ENCODE results near the gene CCDC169. TPM values are rescaled to one million over a fixed set of nuclear protein-coding genes. Genes with fewer than 3 reads are reported as not detected.

The CCDC169 gene
- total and polyA plus RNA-seq, 4 donors: 0.14 to 3.4 (median 0.81) TPM

GRCh38 chr13:36244990-36245389, 52.6 kb downstream of the CCDC169 start:
- DNase-seq (no peak), ATAC-seq (ENCODE audit: insufficient read depth, low FRiP score) (no peak)
- H3K27me3 ChIP-seq (ENCODE audit: control insufficient read depth in 3 of 3, insufficient read depth in 3 of 3, low read length in 2 of 3): no peaks in the 10 kb centered on the region
- WGBS, 2 donors: 69 to 72% methylated on average over 1 of the region's 1 CpG
- no peaks in the 10 kb centered on the region for H3K9me3 ChIP-seq (ENCODE audit: control insufficient read depth in 4 of 4, insufficient read depth in 3 of 4, low read length in 3 of 4)
- H3K9ac ChIP-seq (ENCODE audit: insufficient read depth in 1 of 2, low read length in 2 of 2): no peak overlapping the region
- TF ChIP-seq, protein P1, sequence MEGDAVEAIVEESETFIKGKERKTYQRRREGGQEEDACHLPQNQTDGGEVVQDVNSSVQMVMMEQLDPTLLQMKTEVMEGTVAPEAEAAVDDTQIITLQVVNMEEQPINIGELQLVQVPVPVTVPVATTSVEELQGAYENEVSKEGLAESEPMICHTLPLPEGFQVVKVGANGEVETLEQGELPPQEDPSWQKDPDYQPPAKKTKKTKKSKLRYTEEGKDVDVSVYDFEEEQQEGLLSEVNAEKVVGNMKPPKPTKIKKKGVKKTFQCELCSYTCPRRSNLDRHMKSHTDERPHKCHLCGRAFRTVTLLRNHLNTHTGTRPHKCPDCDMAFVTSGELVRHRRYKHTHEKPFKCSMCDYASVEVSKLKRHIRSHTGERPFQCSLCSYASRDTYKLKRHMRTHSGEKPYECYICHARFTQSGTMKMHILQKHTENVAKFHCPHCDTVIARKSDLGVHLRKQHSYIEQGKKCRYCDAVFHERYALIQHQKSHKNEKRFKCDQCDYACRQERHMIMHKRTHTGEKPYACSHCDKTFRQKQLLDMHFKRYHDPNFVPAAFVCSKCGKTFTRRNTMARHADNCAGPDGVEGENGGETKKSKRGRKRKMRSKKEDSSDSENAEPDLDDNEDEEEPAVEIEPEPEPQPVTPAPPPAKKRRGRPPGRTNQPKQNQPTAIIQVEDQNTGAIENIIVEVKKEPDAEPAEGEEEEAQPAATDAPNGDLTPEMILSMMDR (IDR thresholded peaks at IDR 0.05; ENCODE audit: control extremely low read depth, extremely low read depth): no peak
- no peak overlapping the region for H3K4me3 ChIP-seq
- no peak overlapping the region for H3K27ac ChIP-seq (ENCODE audit: low read depth in 1 of 2, low read length in 1 of 2)
- H3K4me1 ChIP-seq (ENCODE audit: control insufficient read depth in 5 of 5, insufficient read depth in 5 of 5, low read length in 5 of 5): no peaks in the 10 kb centered on the region
- H3K36me3 ChIP-seq (ENCODE audit: control insufficient read depth in 4 of 4, insufficient read depth in 4 of 4, low read length in 4 of 4): peaks cover 0 to 2% (median 0%) of the 10 kb centered on the region in 4 donors

GRCh38 chr13:36244073-36244472, 53.5 kb downstream of the CCDC169 start:
- Histone ChIP-seq H3K4me1 (ENCODE audit: control insufficient read depth in 5 of 5, insufficient read depth in 5 of 5, low read length in 5 of 5) (no peaks in the 10 kb centered on the region), H3K4me3 (no peak overlapping the region), H3K36me3 (ENCODE audit: control insufficient read depth in 4 of 4, insufficient read depth in 4 of 4, low read length in 4 of 4) (peaks cover 0 to 2% (median 0%) of the 10 kb centered on the region in 4 donors), H3K27ac (ENCODE audit: low read depth in 1 of 2, low read length in 1 of 2) (no peak overlapping the region), H3K9me3 (ENCODE audit: control insufficient read depth in 4 of 4, insufficient read depth in 3 of 4, low read length in 3 of 4) (no peaks in the 10 kb centered on the region), H3K27me3 (ENCODE audit: control insufficient read depth in 3 of 3, insufficient read depth in 3 of 3, low read length in 2 of 3) (no peaks in the 10 kb centered on the region), H3K9ac (ENCODE audit: insufficient read depth in 1 of 2, low read length in 2 of 2) (no peak overlapping the region)
- TF ChIP-seq, protein P1 (IDR thresholded peaks at IDR 0.05; ENCODE audit: control extremely low read depth, extremely low read depth): no peak
- ATAC-seq (ENCODE audit: insufficient read depth, low FRiP score) (no peak), DNase-seq (no peak)
- 86 to 87% methylated on average over 2 of the region's 2 CpGs for WGBS, 2 donors

- peaks cover 0 to 2% (median 0%) of the 10 kb centered on the region in 4 donors for H3K36me3 ChIP-seq (ENCODE audit: control insufficient read depth in 4 of 4, insufficient read depth in 4 of 4, low read length in 4 of 4)
- no peak overlapping the region for H3K4me3 ChIP-seq
- TF ChIP-seq, protein P1 (IDR thresholded peaks at IDR 0.05; ENCODE audit: control extremely low read depth, extremely low read depth): no peak
- H3K4me1 ChIP-seq (ENCODE audit: control insufficient read depth in 5 of 5, insufficient read depth in 5 of 5, low read length in 5 of 5): no peaks in the 10 kb centered on the region
- 92 to 96% methylated on average over 2 of the region's 2 CpGs for WGBS, 2 donors
- ATAC-seq (ENCODE audit: insufficient read depth, low FRiP score): no peak
- no peaks in the 10 kb centered on the region for H3K27me3 ChIP-seq (ENCODE audit: control insufficient read depth in 3 of 3, insufficient read depth in 3 of 3, low read length in 2 of 3)
- no peak overlapping the region for H3K9ac ChIP-seq (ENCODE audit: insufficient read depth in 1 of 2, low read length in 2 of 2)
- no peak overlapping the region for H3K27ac ChIP-seq (ENCODE audit: low read depth in 1 of 2, low read length in 1 of 2)
- H3K9me3 ChIP-seq (ENCODE audit: control insufficient read depth in 4 of 4, insufficient read depth in 3 of 4, low read length in 3 of 4): no peaks in the 10 kb centered on the region
- DNase-seq: no peak
Measured at GRCh38 chr13:36242761-36243160, 54.9 kb downstream of the CCDC169 start.

DNA sequence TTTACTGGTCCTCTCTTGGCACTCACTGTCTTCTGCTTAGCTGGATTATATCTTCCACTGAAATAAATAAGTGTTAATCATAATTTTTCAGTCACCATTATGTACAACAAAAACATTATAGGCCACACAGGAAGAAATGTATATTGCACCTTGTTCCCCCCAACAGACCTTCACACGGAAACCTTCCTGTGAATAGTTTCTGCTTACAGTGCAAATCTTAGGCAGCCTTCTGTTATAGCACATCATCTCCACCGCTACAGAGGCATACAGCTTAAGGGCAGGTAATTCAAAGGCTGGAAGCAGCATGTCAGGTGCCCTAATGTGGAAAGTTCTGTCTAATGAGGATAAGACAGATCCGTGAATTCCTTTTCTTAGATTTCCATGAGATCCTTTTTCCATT, 66.4 kb downstream of the CCDC169 start:
- H3K27ac ChIP-seq (ENCODE audit: low read depth in 1 of 2, low read length in 1 of 2): no peak overlapping the region
- H3K27me3 ChIP-seq (ENCODE audit: control insufficient read depth in 3 of 3, insufficient read depth in 3 of 3, low read length in 2 of 3): no peaks in the 10 kb centered on the region
- no peak for DNase-seq
- H3K4me3 ChIP-seq: no peak overlapping the region
- no peaks in the 10 kb centered on the region for H3K4me1 ChIP-seq (ENCODE audit: control insufficient read depth in 5 of 5, insufficient read depth in 5 of 5, low read length in 5 of 5)
- TF ChIP-seq, protein P1 (IDR thresholded peaks at IDR 0.05; ENCODE audit: control extremely low read depth, extremely low read depth): no peak
- H3K36me3 ChIP-seq (ENCODE audit: control insufficient read depth in 4 of 4, insufficient read depth in 4 of 4, low read length in 4 of 4): no peaks in the 10 kb centered on the region
- no peak overlapping the region for H3K9ac ChIP-seq (ENCODE audit: insufficient read depth in 1 of 2, low read length in 2 of 2)
- WGBS, 2 donors: 70 to 78% methylated on average over 3 of the region's 3 CpGs
- H3K9me3 ChIP-seq (ENCODE audit: control insufficient read depth in 4 of 4, insufficient read depth in 3 of 4, low read length in 3 of 4): peaks cover 0 to 5% (median 2%) of the 10 kb centered on the region in 4 donors
- no peak for ATAC-seq (ENCODE audit: insufficient read depth, low FRiP score)

All from lung (tissue), 12 donors.